ENCODE measurements around the gene TMEM30B. TPM values are rescaled to one million over a fixed set of nuclear protein-coding genes. Genes with fewer than 3 reads are reported as not detected.

The TMEM30B gene
- total RNA-seq, 4 donors from 2014 or later = 32.7 to 42.0 (median 36.8) TPM

DNA sequence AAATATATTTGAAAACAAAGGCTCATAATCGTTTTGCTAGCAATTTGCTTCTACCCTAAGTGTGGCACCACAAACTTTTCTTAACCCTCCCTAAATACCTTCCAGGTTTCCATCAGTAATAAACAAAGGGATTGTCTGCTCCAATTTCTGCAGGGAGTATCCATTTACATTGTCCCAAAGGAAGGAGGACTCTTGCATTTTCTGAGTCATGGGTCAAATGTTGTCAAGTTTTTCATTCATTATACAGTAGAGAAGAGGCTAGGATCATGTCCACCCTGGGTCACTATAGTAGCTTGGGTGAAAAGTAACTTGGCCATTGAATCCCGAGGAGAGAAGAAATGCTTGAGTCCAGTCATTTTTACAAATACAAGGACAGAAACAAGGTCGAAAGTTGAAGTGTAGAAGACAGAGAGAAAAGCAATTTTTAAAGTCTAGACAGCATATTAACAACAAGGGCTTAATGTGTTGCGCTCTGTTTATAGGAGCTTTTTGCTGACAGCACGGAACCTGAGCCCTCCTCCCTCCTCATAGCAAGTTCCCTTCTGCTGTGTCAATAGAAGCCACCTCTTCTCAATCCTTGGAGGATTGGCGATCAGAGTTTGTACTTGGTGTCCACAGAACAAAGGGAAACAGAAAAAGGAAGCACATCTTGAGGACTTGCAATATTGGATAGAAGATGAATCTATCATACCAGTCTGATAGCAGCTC, 53.1 kb downstream of the TMEM30B start:
- no peak overlapping the region for H3K4me3 ChIP-seq
- H3K9me3 ChIP-seq = no peaks in the 10 kb centered on the region
- no peaks in the 10 kb centered on the region for H3K27me3 ChIP-seq
- no peak for TF ChIP-seq EP300 (IDR thresholded peaks at IDR 0.05)
- TF ChIP-seq, protein P1, sequence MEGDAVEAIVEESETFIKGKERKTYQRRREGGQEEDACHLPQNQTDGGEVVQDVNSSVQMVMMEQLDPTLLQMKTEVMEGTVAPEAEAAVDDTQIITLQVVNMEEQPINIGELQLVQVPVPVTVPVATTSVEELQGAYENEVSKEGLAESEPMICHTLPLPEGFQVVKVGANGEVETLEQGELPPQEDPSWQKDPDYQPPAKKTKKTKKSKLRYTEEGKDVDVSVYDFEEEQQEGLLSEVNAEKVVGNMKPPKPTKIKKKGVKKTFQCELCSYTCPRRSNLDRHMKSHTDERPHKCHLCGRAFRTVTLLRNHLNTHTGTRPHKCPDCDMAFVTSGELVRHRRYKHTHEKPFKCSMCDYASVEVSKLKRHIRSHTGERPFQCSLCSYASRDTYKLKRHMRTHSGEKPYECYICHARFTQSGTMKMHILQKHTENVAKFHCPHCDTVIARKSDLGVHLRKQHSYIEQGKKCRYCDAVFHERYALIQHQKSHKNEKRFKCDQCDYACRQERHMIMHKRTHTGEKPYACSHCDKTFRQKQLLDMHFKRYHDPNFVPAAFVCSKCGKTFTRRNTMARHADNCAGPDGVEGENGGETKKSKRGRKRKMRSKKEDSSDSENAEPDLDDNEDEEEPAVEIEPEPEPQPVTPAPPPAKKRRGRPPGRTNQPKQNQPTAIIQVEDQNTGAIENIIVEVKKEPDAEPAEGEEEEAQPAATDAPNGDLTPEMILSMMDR (IDR thresholded peaks at IDR 0.05) = no peak
- TF ChIP-seq POLR2A (IDR thresholded peaks at IDR 0.05) = no peak
- no peak for TF ChIP-seq POLR2AphosphoS5 (IDR thresholded peaks at IDR 0.05)
- no peaks in the 10 kb centered on the region for H3K36me3 ChIP-seq
- no peaks in the 10 kb centered on the region for H3K4me1 ChIP-seq
- WGBS = 74% methylated on average over 6 of the region's 6 CpGs
- no peak for DNase-seq (ENCODE audit: low spot score in 2 of 2)
- H3K27ac ChIP-seq = no peak overlapping the region

Other genes starting within 250 kb of the TMEM30B start
- 100 to 1,000 TPM in 1 of 4 donors, 10 to 100 TPM in 3; 49.5 to 147 (median 59.2) TPM for gene PRKCH, start 40.2 kb upstream of the TMEM30B start, total RNA-seq

Measured in suprapubic skin (tissue), 4 donors.